HG03432 (cell line): ENCODE measurements around the gene NFATC1.
"Not testable (repeated sequence)": the region's sequence is repeated elsewhere in the genome, so short reads cannot be mapped to it uniquely, and the experiment has no call there.

ENCODE experiments used
- ATAC-seq: cut with Tn5 transposase; IDR thresholded peaks from one replicate; pipeline ENCODE4 v1.9.1; 2021; ENCODE audit warnings: mild to moderate bottlenecking, moderate library complexity; ENCODE audit not compliant: unreplicated experiment

The NFATC1 gene

GRCh38 chr18:79374408-79375171 lies 21.1 kb upstream of the NFATC1 start:
- ATAC-seq, result peak; percentile 72

- ATAC-seq, result no peak
These were observed 20.1 kb upstream of the NFATC1 start for GRCh38 chr18:79375441-79376154.

GRCh38 chr18:79376661-79377060 lies 19.1 kb upstream of the NFATC1 start:
- not testable (repeated sequence) for ATAC-seq

GRCh38 chr18:79377187-79377891 lies 18.4 kb upstream of the NFATC1 start:
- ATAC-seq, result no peak

GRCh38 chr18:79378536-79379250 lies 17.0 kb upstream of the NFATC1 start:
- peak; percentile 78 for ATAC-seq

GRCh38 chr18:79379251-79379905 lies 16.4 kb upstream of the NFATC1 start:
- no peak for ATAC-seq

- ATAC-seq, result peak; percentile 3
These were observed 15.6 kb upstream of the NFATC1 start for GRCh38 chr18:79379931-79380815.

GRCh38 chr18:79380816-79381806 lies 14.6 kb upstream of the NFATC1 start:
- peak; percentile 45 for ATAC-seq

GRCh38 chr18:79381811-79382311 lies 13.9 kb upstream of the NFATC1 start:
- ATAC-seq, result no peak

GRCh38 chr18:79382681-79383387 lies 12.9 kb upstream of the NFATC1 start:
- no peak for ATAC-seq

GRCh38 chr18:79383388-79384056 lies 12.2 kb upstream of the NFATC1 start:
- ATAC-seq, result no peak

- ATAC-seq, result no peak
These were observed 11.5 kb upstream of the NFATC1 start for GRCh38 chr18:79384151-79384807.

- ATAC-seq, result no peak
These were observed 10.9 kb upstream of the NFATC1 start for GRCh38 chr18:79384834-79385233.

- ATAC-seq, result no peak
These were observed 10.4 kb upstream of the NFATC1 start for GRCh38 chr18:79385326-79385707.

GRCh38 chr18:79385708-79386341 lies 9.9 kb upstream of the NFATC1 start:
- no peak for ATAC-seq

- ATAC-seq, result no peak
These were observed 9.2 kb upstream of the NFATC1 start for GRCh38 chr18:79386547-79386946.
